GM18502 (cell line): ENCODE results near the gene BHLHE41.

ENCODE experiments used
- ATAC-seq: cut with Tn5 transposase; IDR thresholded peaks from one replicate; pipeline ENCODE4 v1.9.1; 2021; ENCODE audit warnings: mild to moderate bottlenecking; ENCODE audit not compliant: unreplicated experiment, poor library complexity

The BHLHE41 gene

DNA sequence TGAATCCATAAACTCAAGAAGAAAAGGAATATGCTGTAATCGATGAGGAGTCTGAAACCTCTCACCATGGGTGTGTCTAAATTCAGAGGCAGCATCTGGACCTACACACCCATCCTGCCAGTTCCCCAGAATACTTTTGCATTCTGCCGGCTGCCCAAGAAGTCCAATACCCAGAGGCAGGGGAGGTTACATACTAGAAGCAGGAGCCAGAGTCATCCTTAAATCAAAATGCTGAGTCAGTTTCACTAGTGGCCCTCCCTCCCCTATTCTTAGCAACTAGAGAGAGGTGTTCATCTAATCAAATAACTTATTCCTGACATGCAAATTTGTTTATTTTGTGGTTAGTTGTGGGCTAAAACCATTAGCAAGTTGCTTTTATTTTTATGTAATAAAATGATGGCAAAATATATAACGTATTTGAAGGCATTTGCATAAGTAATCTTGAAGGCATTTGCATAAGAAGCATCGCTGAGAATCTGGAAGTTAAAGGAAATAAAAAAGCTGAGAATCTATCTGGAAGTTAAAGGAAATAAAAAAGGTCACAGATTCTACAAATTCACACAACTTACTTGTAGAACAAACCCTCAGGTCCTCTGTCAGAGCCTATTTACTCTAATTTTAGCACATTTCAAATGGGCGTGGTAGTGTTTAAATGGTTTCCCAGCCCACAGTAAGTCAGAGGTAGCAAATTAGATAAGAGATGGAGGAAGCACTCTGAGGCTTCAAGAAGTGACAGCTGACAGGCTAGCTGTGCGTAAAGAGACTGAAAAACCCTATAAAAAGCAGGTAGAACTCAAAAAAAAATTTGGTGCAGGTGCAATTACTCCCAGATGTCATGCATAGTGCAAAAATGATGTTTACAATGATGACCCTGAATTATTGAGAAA is 7.8 kb downstream of the BHLHE41 start:
- ATAC-seq: no peak

DNA sequence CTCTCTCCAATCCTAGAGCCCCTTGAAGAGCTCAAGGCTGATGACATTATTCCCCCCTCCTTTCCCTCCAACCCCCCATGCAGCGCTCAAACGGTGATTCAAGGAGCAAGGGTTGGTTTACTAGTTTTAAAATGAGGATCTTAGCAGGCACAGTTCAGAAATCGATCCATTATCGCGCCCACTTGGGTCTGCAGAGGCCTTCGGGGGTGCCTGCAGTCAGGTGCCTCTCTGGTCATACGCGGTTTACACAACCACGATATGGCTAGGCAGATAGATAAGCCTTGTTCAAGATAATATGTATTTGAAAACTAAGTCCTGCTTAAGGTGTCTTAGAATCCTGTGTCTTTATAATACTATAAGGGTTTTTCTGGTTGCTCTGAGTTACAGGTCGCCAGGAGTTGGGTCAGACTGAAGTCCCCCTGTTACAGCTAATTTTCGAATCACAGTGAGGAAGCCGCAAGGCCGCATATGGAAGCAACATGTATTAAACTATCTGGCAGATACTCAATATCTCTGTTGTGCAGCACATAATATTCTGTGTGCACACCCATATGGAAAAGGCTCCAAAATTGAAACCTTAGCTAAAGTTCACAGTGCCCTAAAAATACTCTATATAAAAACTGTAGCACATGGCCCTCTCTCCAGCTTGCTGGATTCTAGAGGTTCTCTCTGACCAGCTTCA is 10.0 kb downstream of the BHLHE41 start:
- no peak for ATAC-seq

DNA sequence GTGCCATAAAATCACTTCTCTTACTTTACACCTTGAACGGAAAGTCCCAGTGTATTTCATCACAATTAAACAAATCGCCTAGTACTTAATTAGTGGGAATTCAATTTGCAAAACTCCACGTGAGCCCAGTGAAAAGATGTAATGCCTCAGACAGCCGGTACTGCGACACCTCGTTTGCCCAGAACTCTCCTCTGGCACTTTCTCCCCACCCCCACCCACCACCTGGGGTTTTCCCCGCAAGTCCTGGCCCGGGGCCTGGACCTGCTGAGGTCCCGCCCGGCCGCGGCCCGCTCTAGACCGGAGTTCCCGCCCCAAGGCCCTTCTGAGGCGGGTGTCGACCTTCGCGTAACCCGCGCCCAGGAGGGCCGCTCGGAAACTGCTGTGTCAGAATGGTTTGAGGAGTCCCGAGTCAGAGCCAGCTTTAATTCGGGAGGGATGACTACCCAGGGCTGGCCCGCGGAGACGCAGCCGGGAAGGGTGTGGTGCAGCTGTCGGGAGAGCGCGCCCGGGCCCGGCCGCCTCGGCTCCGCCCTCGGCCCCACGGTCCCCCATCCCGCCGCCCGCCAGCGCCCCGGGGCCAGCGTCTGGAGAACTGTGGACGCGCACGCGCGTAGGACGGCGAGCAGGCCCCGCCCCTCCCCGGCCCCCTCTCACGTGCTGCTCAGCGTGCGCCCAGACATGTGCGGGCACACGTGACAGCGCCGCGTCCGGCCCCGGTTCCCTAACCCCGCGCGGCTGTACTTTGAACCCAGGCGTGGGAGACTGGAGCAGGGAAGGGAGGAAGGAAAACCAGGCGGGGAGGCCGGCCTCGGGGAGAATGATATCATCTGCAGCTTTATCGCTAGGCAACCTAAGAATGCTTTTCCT is 10.8 kb downstream of the BHLHE41 start:
- ATAC-seq: peak; percentile 87

DNA sequence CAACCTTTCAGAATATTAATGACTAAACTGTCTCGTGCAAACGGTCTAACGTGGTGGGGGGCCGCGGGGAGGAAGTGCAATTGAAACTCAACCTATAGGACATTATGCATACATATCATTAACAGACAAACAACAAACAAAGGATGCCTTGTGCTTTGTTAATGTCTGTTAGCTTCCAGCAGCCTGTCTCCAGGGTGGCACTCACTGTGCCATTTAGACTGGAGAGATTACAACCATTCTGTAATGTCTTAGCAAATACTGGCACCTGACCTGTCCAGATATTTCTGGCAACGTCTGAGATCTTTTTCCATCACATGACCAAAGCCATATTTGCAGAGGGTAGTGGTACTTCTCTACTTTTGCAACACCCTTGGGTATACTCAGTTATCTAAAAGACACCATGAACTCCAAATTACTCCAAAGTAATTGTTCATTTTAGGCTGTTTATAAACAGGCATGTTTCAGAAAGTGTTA is 11.6 kb downstream of the BHLHE41 start:
- no peak for ATAC-seq

DNA sequence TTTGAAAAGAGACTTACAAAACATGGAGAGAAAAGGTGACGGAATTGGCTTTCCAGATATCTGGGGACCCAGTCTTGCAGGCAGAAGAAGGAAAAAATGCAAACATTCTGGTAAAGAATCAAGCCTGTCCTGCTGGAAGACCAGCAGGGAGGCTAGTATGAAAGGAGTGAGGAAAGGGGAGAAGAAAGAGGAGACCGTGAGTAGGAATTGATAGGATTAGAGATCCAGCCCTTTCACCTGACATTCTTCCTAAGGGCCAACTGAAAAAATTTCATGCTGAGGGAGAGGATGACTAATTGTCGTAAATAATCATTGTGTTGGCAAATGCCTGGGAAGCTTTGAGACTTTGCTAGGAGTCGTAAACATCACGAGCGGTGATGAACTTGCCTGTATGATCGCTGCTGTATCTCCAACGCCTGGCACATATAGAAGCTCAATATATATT is 12.1 kb downstream of the BHLHE41 start:
- no peak for ATAC-seq

DNA sequence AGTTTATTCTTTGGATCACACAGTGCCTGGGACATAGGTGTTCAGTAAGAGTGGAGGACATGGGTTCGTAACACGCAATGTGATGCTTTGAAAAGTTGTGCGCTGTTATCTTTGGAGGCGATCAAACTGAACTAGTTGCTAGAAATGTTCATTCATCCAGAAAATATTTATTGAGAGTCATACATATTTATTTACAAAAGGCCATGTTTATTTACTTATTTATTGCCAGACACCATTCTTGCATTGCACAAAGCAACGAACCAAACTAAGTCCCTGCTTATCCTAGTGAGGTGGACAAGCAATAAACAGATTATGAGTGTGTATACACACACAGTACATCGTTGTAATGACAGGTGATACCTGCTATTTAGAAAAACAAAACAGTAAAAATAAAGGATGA is 12.6 kb downstream of the BHLHE41 start:
- ATAC-seq: no peak

DNA sequence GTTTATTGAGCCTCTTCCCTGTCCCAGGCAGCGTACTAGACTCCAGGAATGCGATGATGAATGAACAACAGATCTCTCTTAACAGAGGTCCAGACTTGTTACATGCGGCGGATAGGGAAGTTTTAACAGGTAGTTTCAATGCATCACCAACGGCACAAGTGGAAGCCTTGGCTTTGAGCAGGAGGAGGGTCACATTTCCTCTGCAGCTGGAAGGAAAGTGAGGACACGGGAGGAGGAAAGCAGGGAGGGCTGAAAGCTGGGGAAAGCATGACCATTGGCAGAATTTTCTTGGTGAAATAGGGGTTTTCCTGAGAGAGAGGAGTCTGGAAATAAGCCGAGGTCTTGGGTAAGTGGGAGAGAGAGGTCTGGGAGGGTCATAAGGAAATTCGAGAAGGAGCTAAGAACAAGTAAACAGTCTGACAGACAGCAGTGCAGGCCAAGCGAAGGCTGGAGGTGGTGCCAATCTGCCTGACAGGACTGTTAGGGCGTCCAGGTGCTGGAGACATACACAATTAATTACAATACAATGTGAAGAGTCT is 15.4 kb downstream of the BHLHE41 start:
- ATAC-seq: no peak

DNA sequence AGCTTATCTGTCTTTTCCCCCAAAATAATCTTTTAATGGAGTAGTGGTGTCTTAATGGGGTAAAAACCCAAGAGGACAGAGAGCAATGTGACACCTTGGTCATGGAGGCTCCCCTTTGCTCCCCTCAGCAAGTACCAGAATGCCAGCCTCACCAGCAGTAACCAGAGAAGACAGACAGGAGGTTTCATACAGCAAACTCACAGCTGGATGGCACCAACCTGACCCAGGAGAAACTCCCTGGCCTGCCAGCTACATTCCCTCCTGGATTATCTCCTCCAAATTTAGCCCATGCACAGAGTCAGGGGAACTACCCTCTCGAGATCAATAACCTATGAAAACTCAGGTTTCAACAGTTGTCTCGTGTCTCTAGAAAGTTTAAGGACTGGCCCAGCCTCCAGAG is 15.9 kb downstream of the BHLHE41 start:
- no peak for ATAC-seq

DNA sequence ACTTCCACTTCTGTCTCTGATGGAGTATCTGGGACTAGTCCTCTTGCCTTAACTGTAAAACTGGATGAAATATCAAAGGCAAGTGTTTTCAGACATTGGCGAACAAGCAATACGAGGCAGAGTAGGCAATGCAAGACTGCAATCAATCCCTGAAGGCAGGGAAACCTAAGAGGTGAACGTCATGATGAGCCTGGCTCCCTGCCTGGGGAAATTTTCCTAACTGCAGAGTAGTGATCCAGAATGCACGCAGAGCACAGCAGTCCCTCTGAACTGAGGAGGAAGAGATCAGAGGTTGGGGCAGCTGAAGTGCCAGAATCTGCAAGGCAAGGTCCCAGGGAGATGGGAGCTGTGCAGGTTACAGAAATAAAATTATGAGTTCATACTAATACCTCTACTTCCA is 18.5 kb downstream of the BHLHE41 start:
- ATAC-seq: no peak

DNA sequence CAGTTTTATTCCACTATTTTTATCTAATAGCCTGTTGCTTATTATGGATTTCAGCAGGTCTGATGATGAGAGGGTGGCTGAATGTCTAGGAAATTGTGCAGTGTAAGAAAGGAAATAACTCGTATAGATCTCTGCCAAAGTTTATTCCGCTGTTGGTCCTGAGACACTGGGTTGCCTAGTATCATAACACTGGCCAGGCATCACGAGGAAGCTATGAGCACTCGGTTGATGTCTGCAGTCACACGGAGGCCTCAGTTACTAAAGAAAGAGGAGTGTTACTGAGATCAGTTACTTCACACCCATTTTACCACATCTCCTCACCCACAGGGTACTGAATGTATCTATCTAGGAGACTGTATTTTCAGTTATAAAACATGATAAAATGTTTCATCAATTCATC is 21.9 kb downstream of the BHLHE41 start:
- ATAC-seq: no peak

DNA sequence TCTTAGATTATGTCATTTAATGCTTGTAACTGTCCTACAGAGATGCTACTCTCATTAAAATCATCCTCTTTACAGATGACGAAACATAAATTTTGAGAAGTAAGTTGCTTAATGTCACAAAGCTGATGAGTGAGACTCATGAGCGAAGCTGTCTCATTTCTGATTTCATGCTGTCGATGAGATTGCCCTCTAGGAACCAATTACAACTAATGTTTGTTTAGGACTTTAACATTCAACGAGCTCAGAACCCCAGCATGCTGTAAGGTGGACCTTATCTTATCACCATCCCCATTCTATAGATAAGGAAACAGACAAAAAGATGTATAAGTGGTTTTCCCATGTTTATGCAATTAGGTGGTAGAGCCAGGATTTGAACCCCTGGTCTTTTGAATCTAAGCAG is 23.1 kb downstream of the BHLHE41 start:
- no peak for ATAC-seq

DNA sequence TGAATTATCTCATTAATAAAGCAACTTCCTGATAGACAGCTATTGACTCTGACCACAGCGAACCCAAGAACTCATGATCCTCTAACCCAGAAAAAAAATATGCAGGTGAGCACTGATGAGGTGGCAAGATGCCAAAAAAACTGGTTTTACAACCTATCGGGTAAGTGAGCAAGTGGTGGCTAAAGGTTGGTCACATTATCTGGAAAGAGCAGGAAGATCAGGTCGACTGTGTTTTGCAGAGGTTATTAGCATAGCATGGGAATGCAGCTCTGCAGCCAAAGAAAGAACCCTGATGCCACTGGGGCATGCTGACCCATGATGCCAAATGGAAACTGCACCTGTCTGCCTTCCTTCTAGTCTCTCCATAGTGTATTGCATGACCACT is 23.5 kb downstream of the BHLHE41 start:
- ATAC-seq: no peak

DNA sequence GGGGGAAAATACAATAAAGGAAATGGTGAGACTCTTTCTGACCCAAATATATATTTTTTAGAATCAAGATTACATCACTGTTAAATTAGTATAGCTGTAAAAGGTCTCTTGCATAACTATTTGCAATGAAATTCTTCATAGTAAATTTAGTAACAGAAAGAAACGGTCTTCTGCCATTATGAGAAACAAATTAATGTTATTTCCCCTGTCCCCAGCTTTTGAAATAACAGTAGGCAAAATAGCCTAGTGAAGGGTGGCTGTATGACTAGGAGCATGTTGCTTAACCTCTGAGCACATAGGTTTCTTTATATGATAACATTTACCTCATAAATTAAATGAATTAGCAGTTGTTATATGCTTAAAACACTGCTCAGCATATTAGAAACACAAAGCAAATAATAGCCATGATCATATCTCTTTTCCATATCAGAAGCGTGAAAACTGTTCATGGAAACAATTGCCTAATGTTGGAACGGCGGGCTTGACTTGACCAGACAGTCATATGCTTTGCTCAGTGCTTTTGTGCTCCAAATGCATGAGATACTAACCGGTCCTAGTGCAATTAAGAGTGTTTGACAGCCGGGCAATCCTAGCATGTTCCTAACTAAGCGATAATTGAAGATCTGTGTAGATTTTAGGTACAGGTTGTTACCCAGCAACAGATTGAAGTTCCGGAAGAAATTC is 24.0 kb downstream of the BHLHE41 start:
- ATAC-seq: no peak

DNA sequence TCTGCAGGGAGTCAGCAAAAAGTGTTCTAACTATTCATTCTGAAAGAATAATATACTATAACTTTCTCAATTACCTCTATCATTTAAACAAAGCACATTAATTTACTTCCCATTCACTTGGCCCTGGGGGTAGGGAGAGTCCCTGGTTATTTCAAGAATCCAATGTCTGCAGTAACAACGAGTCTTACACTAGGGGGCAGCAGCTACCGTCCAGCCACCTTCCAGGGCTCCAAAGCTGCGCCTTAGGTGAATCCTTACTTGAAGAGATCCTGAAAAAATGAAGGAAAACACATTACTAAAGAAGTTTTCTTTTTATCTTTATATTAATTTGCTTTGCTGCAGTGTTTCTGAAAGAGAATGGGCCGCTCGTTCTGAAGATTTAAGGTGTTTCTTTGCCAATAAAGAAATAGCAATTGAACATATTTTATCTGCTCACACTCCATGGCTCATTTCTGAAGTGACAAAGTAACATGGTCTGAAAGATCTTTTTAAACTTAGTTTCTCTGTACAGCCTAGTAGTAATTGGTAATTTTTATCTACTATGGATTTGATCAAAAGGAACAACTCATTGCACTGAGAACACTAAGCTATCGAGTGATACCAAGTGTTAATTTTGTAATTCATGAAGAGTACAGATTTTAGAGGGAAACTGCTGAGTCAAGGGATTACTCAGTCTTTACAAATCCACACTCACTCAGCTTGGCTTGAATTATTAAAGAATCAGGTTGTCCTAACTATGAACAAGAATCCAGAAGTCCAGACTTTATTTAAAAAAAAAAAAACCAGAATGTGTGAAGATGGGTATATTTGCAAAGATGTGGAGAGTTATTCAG is 27.6 kb downstream of the BHLHE41 start:
- ATAC-seq: peak; percentile 81

DNA sequence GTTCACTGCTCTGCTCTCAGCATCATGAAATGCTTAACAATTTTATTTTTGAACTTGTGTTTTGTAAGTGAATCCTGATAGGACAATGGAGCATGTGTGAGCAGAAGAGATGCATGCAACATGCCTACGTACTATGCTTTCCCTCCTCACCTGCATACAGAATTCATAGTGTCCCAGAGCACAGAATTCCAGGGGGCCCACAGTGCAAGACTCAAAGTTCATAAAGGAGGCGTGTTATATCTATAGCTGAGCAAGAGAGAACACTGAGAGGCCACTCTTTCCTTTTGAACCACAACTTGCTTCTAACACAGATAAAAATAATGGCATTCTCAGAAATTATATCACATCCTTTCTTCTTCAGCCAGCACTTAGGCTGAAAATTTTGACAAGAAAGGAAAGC is 28.8 kb downstream of the BHLHE41 start:
- ATAC-seq: no peak

DNA sequence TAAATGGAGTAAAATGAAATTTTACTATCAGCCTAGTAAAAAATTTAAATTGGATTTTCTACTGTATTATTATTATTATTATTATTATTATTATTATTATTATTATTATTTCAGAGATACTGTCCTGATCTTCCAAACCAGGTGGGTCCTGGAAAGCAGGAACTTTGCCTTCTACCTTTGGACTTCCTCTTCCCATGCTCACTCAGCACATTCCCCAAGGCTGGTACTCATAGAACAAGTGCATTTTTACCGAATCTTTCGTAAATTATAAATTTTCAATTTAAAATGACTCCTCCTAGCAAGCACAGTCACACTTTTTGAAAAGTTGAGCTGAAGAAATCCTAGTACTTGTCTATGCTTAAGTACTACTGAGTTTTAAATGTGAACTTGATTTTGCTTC is 29.7 kb downstream of the BHLHE41 start:
- no peak for ATAC-seq

DNA sequence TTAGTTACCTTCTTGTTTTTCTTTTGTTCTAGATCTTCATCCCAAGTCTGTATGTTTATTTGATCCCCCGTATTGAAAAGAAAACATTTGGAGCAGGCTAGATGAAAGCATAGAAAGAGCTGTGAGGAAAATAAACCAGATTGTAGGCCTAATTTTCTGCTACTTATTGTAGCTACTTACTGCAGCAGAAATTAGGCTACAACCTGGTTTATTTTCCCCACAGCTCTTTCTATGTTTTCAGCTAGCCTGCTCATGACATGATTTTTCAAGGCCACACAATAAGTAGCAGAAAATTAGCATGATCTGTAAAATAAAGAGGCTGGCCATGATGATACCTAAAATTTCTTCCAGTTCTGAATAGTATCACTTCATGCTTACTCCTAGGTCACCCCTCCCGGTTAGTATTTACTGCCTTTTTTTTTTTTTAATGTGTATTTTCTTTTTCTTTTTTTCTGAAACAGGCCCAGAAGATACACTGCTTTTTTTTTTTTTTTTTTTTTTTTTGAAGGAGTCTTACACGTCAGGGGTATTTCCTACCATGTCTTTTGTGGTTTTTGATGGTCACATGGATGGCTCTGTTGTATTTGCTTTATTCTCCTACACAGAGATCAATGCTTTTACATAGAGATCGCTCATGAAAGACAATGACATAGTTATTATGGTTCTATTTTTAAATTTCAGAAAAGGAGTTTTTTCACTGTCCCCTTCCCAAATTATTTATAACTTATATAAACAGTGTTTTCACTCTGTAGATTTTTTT is 32.3 kb downstream of the BHLHE41 start:
- no peak for ATAC-seq

DNA sequence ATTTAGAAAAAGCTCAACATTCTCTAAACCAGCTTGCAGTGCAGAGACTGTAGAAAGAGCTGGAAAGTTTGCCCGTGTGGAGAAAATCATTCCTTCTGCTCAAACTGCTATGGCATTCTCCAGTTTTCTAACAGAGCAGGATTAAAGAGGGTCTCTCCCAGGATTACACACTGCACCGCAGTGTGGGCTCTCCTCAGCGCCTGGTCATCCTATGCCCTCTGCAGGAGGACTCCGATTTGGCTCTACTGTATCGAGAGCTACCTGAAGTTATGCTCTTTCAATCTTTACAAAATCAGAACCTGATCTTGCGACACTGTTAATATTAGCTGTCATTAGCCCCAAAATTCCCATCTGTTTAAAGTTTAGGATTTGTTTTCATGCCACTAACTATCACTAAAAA is 33.0 kb downstream of the BHLHE41 start:
- no peak for ATAC-seq
